ENCODE measurements around the gene OAS3. TPM values are rescaled to one million over a fixed set of nuclear protein-coding genes. Genes with fewer than 3 reads are reported as not detected.

Gene OAS3
- total RNA-seq, 1 donor from 2014 or later, result 47.4 TPM

DNA sequence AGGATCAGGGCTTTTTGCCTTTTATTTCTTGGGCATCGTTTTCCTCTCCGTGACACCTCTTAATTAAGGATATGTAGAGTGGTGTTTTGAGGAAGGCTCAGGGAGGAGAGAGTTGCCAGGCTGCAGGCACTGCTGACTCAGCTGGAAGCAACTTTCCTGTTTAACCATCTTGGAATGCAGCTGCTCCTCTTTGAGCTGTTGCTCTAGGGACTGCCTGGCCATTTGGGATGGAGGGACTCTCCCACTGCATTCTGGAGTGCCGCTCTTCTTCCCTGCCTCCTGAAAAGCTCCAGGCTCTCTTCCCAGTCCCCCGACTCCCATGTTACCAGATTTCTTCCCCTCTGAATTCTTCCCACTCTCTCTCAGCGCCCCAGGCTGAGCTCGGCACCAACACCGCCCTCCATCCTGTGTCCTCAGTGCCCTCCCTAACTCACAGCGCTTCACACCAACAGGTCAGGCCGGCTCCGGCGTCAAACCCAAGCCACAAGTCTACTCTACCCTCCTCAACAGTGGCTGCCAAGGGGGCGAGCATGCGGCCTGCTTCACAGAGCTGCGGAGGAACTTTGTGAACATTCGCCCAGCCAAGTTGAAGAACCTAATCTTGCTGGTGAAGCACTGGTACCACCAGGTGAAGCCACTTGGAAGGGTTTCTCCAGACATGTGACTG lies 5.9 kb downstream of the OAS3 start:
- H3K4me1 ChIP-seq, result peaks cover 7% of the 10 kb centered on the region
- H3K9me3 ChIP-seq, result no peaks in the 10 kb centered on the region
- H3K27ac ChIP-seq, result no peak overlapping the region
- no peak for ATAC-seq
- no peaks in the 10 kb centered on the region for H3K27me3 ChIP-seq
- no peak for TF ChIP-seq CTCF (IDR thresholded peaks at IDR 0.05)
- DNase-seq, result no peak
- H3K4me3 ChIP-seq, result no peak overlapping the region
- intact Hi-C loops (cut with DNase I), result no loop called here
- peaks cover 37% of the 10 kb centered on the region for H3K36me3 ChIP-seq

- H3K4me1 ChIP-seq, result no peaks in the 10 kb centered on the region
- H3K36me3 ChIP-seq, result peaks cover 40% of the 10 kb centered on the region
- no peak for DNase-seq
- no peaks in the 10 kb centered on the region for H3K9me3 ChIP-seq
- H3K4me3 ChIP-seq, result no peak overlapping the region
- ATAC-seq, result no peak
- H3K27me3 ChIP-seq, result no peaks in the 10 kb centered on the region
- TF ChIP-seq CTCF (IDR thresholded peaks at IDR 0.05), result no peak
- intact Hi-C loops (cut with DNase I), result no loop called here
- H3K27ac ChIP-seq, result no peak overlapping the region
These were observed 7.2 kb downstream of the OAS3 start for GRCh38 chr12:112945515-112945914.

GRCh38 chr12:112946236-112947000 lies 8.1 kb downstream of the OAS3 start:
- Histone ChIP-seq H3K36me3 (peaks cover 46% of the 10 kb centered on the region), H3K4me1 (no peaks in the 10 kb centered on the region), H3K27me3 (no peaks in the 10 kb centered on the region), H3K27ac (no peak overlapping the region), H3K4me3 (no peak overlapping the region), H3K9me3 (no peaks in the 10 kb centered on the region)
- intact Hi-C loops (cut with DNase I), result no loop called here
- TF ChIP-seq CTCF (IDR thresholded peaks at IDR 0.05), result no peak
- no peak for DNase-seq
- no peak for ATAC-seq

- intact Hi-C loops (cut with DNase I), result no loop called here
- Histone ChIP-seq H3K27me3 (no peaks in the 10 kb centered on the region), H3K36me3 (peaks cover 37% of the 10 kb centered on the region), H3K4me3 (no peak overlapping the region), H3K27ac (no peak overlapping the region), H3K4me1 (no peaks in the 10 kb centered on the region), H3K9me3 (no peaks in the 10 kb centered on the region)
- DNase-seq (no peak), ATAC-seq (no peak)
- no peak for TF ChIP-seq CTCF (IDR thresholded peaks at IDR 0.05)
These were observed 9.0 kb downstream of the OAS3 start for GRCh38 chr12:112947314-112947713.

DNA sequence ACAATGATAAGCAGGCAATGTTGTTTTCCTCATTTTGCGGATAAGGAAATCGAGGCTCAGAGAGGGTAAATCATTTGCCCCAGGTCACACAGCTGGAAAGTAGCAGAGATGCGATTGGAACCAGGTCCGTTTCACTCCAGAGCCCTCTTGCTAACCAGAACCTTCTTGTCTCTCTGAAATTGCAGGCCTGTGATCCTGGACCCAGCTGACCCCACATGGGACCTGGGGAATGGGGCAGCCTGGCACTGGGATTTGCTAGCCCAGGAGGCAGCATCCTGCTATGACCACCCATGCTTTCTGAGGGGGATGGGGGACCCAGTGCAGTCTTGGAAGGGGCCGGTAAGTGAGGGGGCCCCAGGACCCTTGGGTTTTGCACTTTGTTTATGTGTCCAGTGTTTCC lies 9.5 kb downstream of the OAS3 start:
- Histone ChIP-seq H3K27me3 (no peaks in the 10 kb centered on the region), H3K27ac (no peak overlapping the region), H3K4me3 (no peak overlapping the region), H3K36me3 (peaks cover 35% of the 10 kb centered on the region), H3K4me1 (no peaks in the 10 kb centered on the region), H3K9me3 (no peaks in the 10 kb centered on the region)
- intact Hi-C loops (cut with DNase I), result no loop called here
- ATAC-seq (no peak), DNase-seq (no peak)
- TF ChIP-seq CTCF (IDR thresholded peaks at IDR 0.05), result no peak

Measured in upper lobe of right lung (tissue), 1 donor.